ENCODE results near the gene MBP.
"Not testable (repeated sequence)": the region's sequence is repeated elsewhere in the genome, so short reads cannot be mapped to it uniquely, and the experiment has no call there.

Gene MBP

GRCh38 chr18:76959605-76960004 is 173.0 kb downstream of the MBP start:
- no peak for DNase-seq

- no peak for DNase-seq
Measured at GRCh38 chr18:76958692-76959341, 173.8 kb downstream of the MBP start.

DNA sequence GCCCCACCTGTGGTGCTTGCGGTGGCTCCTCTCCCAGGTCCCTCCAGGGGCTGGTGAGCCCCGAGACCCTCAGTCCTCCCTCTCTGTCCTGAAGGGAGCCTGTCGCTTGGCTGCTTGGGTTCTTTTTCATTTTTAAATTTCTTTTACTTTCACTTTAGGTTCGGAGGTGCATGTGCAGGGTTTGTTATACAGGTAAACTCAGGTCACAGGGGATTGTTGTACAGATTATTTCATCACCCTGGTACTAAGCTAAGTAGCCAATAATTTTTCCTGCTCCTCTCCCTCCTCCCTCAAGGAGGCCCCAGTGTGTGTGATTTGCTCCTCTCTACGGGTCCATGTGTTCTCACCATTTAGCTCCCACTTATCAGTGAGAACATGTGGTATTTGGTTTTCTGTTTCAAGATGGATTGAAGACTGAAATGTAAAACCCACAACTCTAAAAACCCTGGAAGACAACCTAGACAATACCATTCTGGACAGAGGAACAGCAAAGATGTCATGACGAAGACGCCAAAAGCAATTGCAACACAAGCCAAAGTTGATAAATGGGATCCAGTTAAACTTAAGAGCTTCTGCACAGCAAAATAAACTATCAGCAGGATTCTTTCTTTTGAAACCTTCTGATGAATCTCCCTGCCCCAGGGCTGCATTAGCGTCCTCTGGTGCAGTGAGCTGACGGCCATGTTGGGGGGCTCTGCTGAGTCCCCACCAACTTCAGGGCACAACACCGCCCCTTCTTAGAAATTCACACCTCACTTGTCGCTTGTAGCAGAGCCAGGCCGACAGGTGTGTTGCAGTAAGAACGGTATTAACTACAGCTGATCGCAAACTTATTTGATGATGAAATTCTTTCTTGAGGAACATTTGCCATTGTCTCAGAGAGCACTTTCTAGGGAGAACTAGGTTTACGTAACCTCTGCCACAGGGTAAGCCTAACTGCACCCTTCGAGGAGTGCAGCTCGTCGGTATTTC is 174.9 kb downstream of the MBP start:
- DNase-seq, result no peak

GRCh38 chr18:76956648-76957047 is 175.9 kb downstream of the MBP start:
- DNase-seq, result no peak

DNA sequence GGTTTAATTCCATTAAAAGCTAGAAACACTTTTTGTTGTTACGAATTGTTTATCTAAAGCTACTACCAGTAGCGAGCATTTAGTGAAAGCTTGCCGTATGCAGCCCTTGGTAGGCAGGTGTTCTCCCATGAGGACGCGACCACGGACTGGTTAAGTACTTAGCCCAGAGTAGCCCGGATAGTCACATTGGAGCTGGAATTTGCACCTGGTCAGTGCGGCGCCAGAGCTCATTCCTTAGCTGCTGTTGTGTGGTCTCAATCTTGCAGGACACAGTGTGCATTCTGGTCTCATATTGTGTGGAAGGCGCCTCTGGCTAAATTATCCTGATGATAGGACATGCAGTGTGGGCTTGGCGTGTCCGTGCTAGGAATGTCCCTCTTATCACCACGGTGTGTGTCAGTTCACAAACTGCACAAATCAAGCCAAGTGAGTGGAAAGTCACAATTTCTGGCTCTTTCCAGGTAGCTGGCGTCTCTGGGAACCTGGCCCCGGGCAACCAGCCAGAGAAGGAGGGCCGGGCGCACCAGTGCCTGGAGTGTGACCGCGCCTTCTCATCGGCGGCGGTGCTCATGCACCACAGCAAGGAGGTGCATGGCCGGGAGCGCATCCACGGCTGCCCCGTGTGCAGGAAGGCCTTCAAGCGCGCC is 176.9 kb downstream of the MBP start:
- DNase-seq, result no peak

- no peak for DNase-seq
Measured at GRCh38 chr18:76953583-76954233, 178.9 kb downstream of the MBP start.

GRCh38 chr18:76953156-76953555 is 179.4 kb downstream of the MBP start:
- DNase-seq, result no peak

GRCh38 chr18:76952747-76953146 is 179.8 kb downstream of the MBP start:
- DNase-seq, result no peak

DNA sequence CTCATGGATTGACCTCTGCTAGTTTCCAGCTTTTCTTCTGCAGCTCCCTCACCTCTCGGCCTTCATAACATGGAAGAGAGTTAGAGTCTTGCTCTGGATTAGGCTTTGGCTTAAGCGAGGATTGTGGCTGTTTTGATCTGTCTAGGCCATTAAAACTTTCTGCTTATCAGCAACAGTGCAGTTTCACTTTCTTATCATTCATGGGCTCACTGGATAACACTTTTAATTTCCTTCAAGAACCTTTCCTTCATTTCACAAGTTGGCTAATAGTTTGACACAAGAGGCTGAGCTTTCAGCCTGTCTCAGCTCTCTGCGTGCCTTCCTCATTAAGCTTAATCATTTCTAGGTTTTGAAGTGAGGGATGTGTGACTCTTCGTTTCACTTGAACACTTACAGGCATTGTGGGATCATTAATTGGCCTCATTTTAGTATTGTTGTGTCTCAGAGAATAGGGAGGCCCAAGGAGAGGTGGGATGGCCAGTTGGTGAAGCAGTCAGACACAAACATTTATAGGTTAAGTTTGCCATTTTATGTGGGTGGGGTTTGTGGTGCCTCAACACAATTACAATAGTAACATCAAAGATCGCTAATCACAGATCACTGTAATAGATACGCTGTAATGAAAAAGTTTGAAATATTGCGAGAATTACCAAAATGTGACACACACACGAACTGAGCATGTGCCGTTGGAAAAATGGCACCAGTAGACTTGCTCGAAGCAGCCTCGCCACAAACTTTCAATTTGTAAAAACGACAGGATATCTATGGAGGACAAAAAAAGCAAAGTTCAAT is 180.9 kb downstream of the MBP start:
- no peak for DNase-seq

GRCh38 chr18:76948345-76948744 is 184.2 kb downstream of the MBP start:
- no peak for DNase-seq

GRCh38 chr18:76944346-76944745 is 188.2 kb downstream of the MBP start:
- DNase-seq, result not testable (repeated sequence)

GRCh38 chr18:76943542-76944339 is 188.8 kb downstream of the MBP start:
- no peak for DNase-seq

DNA sequence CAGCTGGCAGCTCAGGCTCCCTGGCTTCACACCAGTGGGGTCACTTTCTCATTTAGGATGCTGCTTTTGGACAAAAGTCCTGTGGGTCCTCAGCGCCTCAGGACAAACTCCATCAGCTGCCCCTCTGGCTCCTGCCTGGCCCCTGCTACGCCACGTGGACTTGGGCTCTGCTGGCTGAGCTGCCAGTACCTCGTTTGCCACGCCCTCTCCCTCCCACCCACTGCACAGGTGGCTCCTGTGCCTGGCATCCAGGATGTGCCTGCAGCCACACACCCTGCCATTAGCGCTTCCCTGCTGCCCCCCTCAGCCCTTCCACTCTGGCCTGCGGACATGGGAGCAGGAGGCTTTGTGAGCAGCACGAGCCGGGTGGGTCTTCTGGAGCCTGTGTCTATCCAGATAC is 191.3 kb downstream of the MBP start:
- no peak for DNase-seq

DNA sequence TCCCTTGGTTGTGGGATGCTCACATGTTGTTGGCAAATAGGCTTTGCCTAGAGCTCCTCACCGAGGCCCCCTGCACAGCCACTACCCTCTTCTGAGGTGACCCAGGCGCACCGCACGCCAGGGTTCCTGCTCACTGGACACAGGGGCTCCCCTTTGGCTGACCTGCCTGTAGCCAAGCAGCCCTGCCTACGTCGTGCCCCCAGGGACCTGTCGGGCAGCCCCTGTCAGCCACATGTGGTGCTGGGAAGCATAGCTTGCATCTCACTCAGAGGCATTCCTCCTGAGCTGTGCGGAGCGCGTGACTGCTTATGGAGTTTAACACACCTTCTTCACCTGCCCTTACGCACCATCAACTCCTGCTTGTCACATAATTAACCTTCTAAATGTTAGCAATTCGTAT is 194.0 kb downstream of the MBP start:
- DNase-seq, result no peak

DNA sequence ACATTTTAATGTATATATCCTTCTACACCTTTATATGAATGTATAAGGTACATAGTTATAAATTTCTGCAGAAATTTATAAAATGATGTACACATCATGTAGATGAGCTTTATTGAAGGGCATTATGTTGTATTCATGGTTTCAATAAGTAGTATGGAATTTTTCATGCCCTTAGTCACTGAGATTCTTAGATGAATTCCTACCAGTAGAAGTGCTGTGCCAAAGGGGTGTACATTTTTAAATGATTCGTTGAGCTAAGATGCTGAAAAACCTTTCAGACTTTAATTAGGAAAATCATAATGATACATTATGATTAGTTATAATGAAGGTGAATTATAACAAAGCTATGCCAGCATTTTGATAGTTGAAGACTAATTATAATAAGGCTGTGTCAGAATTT is 195.0 kb downstream of the MBP start:
- no peak for DNase-seq

DNA sequence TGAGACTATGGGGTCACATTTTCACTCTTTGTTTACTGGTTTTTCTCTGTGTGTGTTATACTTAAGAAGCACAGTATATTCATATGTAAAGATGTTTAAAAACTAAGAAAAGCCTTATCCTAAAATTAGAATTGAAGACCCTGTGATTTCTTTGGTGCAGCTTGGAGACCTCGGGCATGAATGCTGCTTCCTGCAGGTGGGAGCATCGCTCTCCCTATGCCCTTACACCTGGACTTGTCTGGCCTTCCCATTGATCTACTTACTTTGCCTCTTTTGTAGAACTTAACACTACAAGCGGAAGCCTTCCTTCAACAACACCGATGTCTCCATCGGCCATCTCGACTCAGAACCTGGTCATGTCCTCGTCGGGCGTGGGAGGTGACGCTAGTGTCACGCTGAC is 195.7 kb downstream of the MBP start:
- DNase-seq, result no peak

DNA sequence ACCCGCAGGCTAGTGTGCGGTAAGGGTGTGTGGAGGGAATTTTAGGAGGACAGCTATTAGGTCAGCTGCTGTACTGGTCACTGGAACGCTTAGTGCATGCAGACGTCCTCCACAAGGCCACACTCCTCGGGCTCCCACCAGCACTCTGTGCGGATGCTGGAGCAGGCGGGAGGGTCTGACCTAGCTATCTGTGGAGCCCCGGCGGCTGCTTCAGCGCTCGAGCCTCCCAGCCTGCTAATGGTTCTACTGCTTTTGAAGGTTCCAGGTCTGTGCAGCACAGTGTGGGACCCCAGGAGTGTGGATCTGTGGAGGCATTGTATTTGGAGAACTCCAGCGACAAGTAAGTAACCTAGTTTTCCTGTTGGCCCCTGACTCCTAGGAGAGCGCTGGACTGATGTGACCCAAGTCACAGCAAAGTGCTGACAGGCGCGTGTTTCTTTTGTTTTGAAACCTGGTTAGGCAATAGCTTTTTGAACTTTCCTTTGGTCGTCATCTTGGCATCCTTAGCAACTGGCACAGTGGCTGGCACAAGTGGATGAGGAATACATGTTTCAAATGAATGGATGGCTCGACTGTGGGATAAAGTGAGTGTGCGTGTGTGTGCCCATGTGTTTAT is 196.8 kb downstream of the MBP start:
- DNase-seq, result no peak

DNA sequence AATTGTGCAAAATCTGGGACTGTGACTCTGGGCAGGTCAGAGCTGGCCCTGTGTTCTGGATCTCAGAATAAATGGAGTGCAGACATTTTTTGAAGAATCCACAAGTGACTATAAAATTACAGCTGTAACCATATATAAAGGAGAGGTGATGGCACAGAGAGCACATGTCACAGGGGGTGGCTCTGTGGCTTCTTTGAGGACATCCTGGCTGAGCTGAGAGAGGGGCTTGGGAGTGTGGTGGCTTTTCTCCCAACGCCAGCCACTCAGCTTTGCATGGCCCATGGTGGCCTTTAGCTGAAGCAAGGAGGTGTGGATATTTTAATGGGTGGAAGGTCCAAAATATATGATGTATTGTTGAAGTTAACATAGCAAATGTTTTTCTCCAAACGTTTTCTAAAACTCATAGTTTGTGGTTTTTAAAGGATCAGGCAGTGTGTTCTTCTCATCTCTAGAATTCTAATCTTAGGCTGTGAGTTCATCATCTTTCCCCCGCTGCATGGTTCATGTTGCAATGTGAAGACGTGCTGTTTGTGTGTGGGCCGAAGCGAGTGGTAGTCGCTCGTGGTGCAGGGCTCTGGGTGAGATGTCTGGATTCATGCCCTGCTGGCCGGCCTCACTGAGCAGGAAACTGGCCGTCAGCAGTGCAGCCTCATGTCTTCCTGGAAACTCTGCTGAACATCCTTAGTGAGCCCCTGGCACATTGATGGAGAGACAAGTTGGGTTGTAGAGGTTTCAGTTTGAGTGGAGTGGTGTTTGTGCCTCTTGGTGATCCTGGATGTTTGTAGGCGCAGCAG is 200.4 kb downstream of the MBP start:
- DNase-seq, result no peak

DNA sequence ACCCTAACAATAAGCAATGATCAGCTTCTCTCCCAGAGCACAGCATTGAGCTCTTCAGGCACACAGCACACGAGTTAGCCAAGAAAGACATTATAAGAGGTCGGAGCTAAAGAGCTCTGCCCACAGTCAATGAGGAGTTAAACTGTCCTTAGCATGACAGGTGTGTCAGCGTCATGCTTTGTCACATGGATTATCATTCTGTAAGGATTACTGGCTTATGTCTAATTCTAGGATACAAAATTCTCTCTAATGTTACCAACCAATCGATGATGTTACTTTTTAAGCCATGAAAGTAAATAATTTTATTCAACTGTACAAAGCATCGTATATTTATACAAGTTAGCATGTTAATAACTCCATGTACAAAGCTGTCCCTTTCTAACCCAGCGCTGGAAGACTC is 201.4 kb downstream of the MBP start:
- no peak for DNase-seq

Measured in retina (tissue), 1 donor.